ENCODE results near the gene WDR54. TPM values are rescaled to one million over a fixed set of nuclear protein-coding genes. Genes with fewer than 3 reads are reported as not detected.

The WDR54 gene
- total and polyA plus RNA-seq, 7 donors: 3.0 to 13.6 (median 8.0) TPM

GRCh38 chr2:74416778-74417177 lies 4.8 kb upstream of the WDR54 start:
- Histone ChIP-seq H3K36me3 (no peaks in the 10 kb centered on the region), H3K9me3 (no peaks in the 10 kb centered on the region), H3K27me3 (no peaks in the 10 kb centered on the region), H3K27ac (no peak overlapping the region), H3K4me3 (no peak overlapping the region), H3K4me1 (peaks cover 0 to 30% (median 23%) of the 10 kb centered on the region in 4 donors)
- no peak for DNase-seq
- no peak for TF ChIP-seq POLR2A (IDR thresholded peaks at IDR 0.05)
- TF ChIP-seq POLR2AphosphoS5 (IDR thresholded peaks at IDR 0.05): no peak
- TF ChIP-seq CTCF (IDR thresholded peaks at IDR 0.05): no peak
- no peak for TF ChIP-seq EP300 (IDR thresholded peaks at IDR 0.05)
- 62 to 67% methylated on average over 3 of the region's 3 CpGs for WGBS, 2 donors
- intact Hi-C loops (cut with DNase I): no loop called here

GRCh38 chr2:74417197-74417596 lies 4.3 kb upstream of the WDR54 start:
- DNase-seq: no peak
- TF ChIP-seq POLR2AphosphoS5 (IDR thresholded peaks at IDR 0.05): no peak
- TF ChIP-seq POLR2A (IDR thresholded peaks at IDR 0.05): no peak
- TF ChIP-seq CTCF (IDR thresholded peaks at IDR 0.05): no peak
- TF ChIP-seq EP300 (IDR thresholded peaks at IDR 0.05): no peak
- H3K9me3 ChIP-seq: no peaks in the 10 kb centered on the region
- H3K36me3 ChIP-seq: no peaks in the 10 kb centered on the region
- peaks cover 0 to 34% (median 27%) of the 10 kb centered on the region in 4 donors for H3K4me1 ChIP-seq
- 82% methylated on average over 3 of the region's 3 CpGs for WGBS, 2 donors
- intact Hi-C loops (cut with DNase I): no loop called here
- no peak overlapping the region for H3K4me3 ChIP-seq
- no peak overlapping the region for H3K27ac ChIP-seq
- H3K27me3 ChIP-seq: no peaks in the 10 kb centered on the region

- intact Hi-C loops (cut with DNase I): no loop called here
- H3K27me3 ChIP-seq: no peaks in the 10 kb centered on the region
- H3K36me3 ChIP-seq: no peaks in the 10 kb centered on the region
- WGBS, 2 donors: 89 to 92% methylated on average over 6 of the region's 6 CpGs
- H3K27ac ChIP-seq: no peak overlapping the region
- no peaks in the 10 kb centered on the region for H3K9me3 ChIP-seq
- peaks cover 0 to 38% (median 29%) of the 10 kb centered on the region in 4 donors for H3K4me1 ChIP-seq
- H3K4me3 ChIP-seq: no peak overlapping the region
- TF ChIP-seq CTCF (IDR thresholded peaks at IDR 0.05): no peak
- no peak for TF ChIP-seq POLR2A (IDR thresholded peaks at IDR 0.05)
- no peak for TF ChIP-seq EP300 (IDR thresholded peaks at IDR 0.05)
- no peak for TF ChIP-seq POLR2AphosphoS5 (IDR thresholded peaks at IDR 0.05)
- no peak for DNase-seq
Observed at GRCh38 chr2:74417763-74418162, 3.8 kb upstream of the WDR54 start.

GRCh38 chr2:74418312-74418711 lies 3.2 kb upstream of the WDR54 start:
- no peak for TF ChIP-seq POLR2A (IDR thresholded peaks at IDR 0.05)
- TF ChIP-seq EP300 (IDR thresholded peaks at IDR 0.05): no peak
- TF ChIP-seq CTCF (IDR thresholded peaks at IDR 0.05): no peak
- TF ChIP-seq POLR2AphosphoS5 (IDR thresholded peaks at IDR 0.05): no peak
- H3K4me3 ChIP-seq: no peak overlapping the region
- 88 to 89% methylated on average over 27 of the region's 27 CpGs for WGBS, 2 donors

GRCh38 chr2:74419345-74419744 lies 2.2 kb upstream of the WDR54 start:
- H3K4me1 ChIP-seq: peaks cover 0 to 36% (median 24%) of the 10 kb centered on the region in 4 donors
- no peak overlapping the region for H3K27ac ChIP-seq
- WGBS, 2 donors: 64 to 77% methylated on average over 1 of the region's 1 CpG
- no peaks in the 10 kb centered on the region for H3K36me3 ChIP-seq
- no peaks in the 10 kb centered on the region for H3K27me3 ChIP-seq
- no peak overlapping the region for H3K4me3 ChIP-seq
- TF ChIP-seq POLR2A (IDR thresholded peaks at IDR 0.05) (no peak), CTCF (IDR thresholded peaks at IDR 0.05) (no peak)
- H3K9me3 ChIP-seq: no peaks in the 10 kb centered on the region
- DNase-seq: no peak
- intact Hi-C loops (cut with DNase I): no loop called here

More at GRCh38 chr2:74418312-74418711, 3.2 kb upstream of the WDR54 start:
- Histone ChIP-seq H3K4me1 (peaks cover 0 to 38% (median 29%) of the 10 kb centered on the region in 4 donors), H3K27ac (no peak overlapping the region), H3K36me3 (no peaks in the 10 kb centered on the region), H3K9me3 (no peaks in the 10 kb centered on the region), H3K27me3 (no peaks in the 10 kb centered on the region)
- intact Hi-C loops (cut with DNase I): no loop called here
- DNase-seq: no peak

Measured in sigmoid colon (tissue), 7 donors.